HepG2 (cell line): ENCODE results near the gene TMEM14C. TPM values are rescaled to one million over a fixed set of nuclear protein-coding genes. Genes with fewer than 3 reads are reported as not detected.

ENCODE experiments used
- CAMTA2 ChIP-seq: sonication (generic); formaldehyde crosslinking; IDR thresholded peaks from 2 replicates; pipeline ENCODE4 v1.4.0; 2020; ENCODE audit warnings: mild to moderate bottlenecking, missing genetic modification reagents, borderline replicate concordance
- ETV5 ChIP-seq: IDR thresholded peaks from 2 replicates; pipeline ENCODE4 v1.6.1; 2018; ENCODE audit warnings: missing biosample characterization, missing genetic modification reagents, inconsistent platforms, borderline replicate concordance
- FOXC1 ChIP-seq: sonication (generic); formaldehyde crosslinking; IDR thresholded peaks from 2 replicates; pipeline ENCODE4 v1.8.0; 2022; ENCODE audit warnings: mild to moderate bottlenecking, missing genetic modification reagents, borderline replicate concordance
- FOXM1 ChIP-seq: sonication (generic); formaldehyde crosslinking; IDR thresholded peaks from 2 replicates; pipeline ENCODE4 v1.5.0; 2020; ENCODE audit warnings: missing genetic modification reagents
- GPN1 ChIP-seq: sonication (generic); formaldehyde crosslinking; IDR thresholded peaks from 2 replicates; pipeline ENCODE4 v1.5.1; 2020; ENCODE audit warnings: missing genetic modification reagents, borderline replicate concordance
- KAT7 ChIP-seq: IDR thresholded peaks from 2 replicates; pipeline ENCODE4 v1.6.1; 2018; ENCODE audit warnings: borderline replicate concordance, missing compliant biosample characterization
- LCORL ChIP-seq, 2 experiments: fragments of 450-650 bp in 1 of 2; sonication (generic) in 1 of 2; formaldehyde crosslinking in 1 of 2; IDR thresholded peaks; 2 replicates each; pipeline versions ENCODE4 v1.5.0 to v1.6.1; 2017 to 2020; ENCODE audit warnings: antibody characterized with exemption in 1 of 2, missing genetic modification reagents in 1 of 2
- MAF1 ChIP-seq: sonication (generic); formaldehyde crosslinking; IDR thresholded peaks from 2 replicates; pipeline ENCODE4 v1.5.0; 2020; ENCODE audit warnings: missing genetic modification reagents, borderline replicate concordance
- MED8 ChIP-seq: sonication (generic); formaldehyde crosslinking; IDR thresholded peaks from 2 replicates; pipeline ENCODE4 v1.8.1; 2023; ENCODE audit warnings: mild to moderate bottlenecking, missing genetic modification reagents; ENCODE audit not compliant: insufficient replicate concordance
- MEIS1 ChIP-seq: sonication (generic); formaldehyde crosslinking; IDR thresholded peaks from 2 replicates; pipeline ENCODE4 v1.9.0; 2021; ENCODE audit warnings: mild to moderate bottlenecking, missing genetic modification reagents, moderate library complexity, borderline replicate concordance
- SALL2 ChIP-seq: sonication (generic); formaldehyde crosslinking; IDR thresholded peaks from 2 replicates; pipeline ENCODE4 v1.8.1; 2023; ENCODE audit warnings: mild to moderate bottlenecking, missing genetic modification reagents, inconsistent platforms
- ZKSCAN8 ChIP-seq: IDR thresholded peaks from 2 replicates; pipeline ENCODE4 v1.6.1; 2016; ENCODE audit warnings: borderline replicate concordance, missing genetic modification reagents, missing compliant biosample characterization
- ZNF121 ChIP-seq: sonication (generic); formaldehyde crosslinking; IDR thresholded peaks from 2 replicates; pipeline ENCODE4 v1.5.0; 2020; ENCODE audit warnings: mild to moderate bottlenecking, missing genetic modification reagents
- ZNF230 ChIP-seq: sonication (generic); formaldehyde crosslinking; IDR thresholded peaks from 2 replicates; pipeline ENCODE4 v1.4.0; 2020; ENCODE audit warnings: mild to moderate bottlenecking, missing genetic modification reagents
- ZNF30 ChIP-seq: sonication (generic); formaldehyde crosslinking; IDR thresholded peaks from 2 replicates; pipeline ENCODE4 v1.5.0; 2020; ENCODE audit warnings: mild to moderate bottlenecking, missing genetic modification reagents
- ZNF329 ChIP-seq: sonication (generic); formaldehyde crosslinking; IDR thresholded peaks from 2 replicates; pipeline ENCODE4 v1.9.0; 2021; ENCODE audit warnings: low read depth, mild to moderate bottlenecking, missing genetic modification reagents
- ZNF556 ChIP-seq: sonication (generic); formaldehyde crosslinking; IDR thresholded peaks from 2 replicates; pipeline ENCODE4 v1.4.0; 2020; ENCODE audit warnings: mild to moderate bottlenecking, missing genetic modification reagents, borderline replicate concordance
- ZNF615 ChIP-seq: sonication (generic); formaldehyde crosslinking; IDR thresholded peaks from 2 replicates; pipeline ENCODE4 v1.5.0; 2020; ENCODE audit warnings: mild to moderate bottlenecking, missing genetic modification reagents, borderline replicate concordance
- polyA plus RNA-seq, 8 experiments: library from polyadenylated mRNA; depleted of rRNA in 3 of 8; stranded (reverse) in 7 of 8; unstranded in 1 of 8; fragments of >200 nt; fragmentation: Illumina TruSeq in 4 of 8; extraction: Trizol in 4 of 8; gene quantifications; 2 replicates each; pipeline versions ENCODE4 v1.2.1 to v1.2.3, GENCODE V29; 2011 to 2016; ENCODE audit warnings: low read depth in 4 of 8, missing spikeins in 1 of 8, mixed read lengths in 1 of 8; ENCODE audit not compliant: insufficient read depth in 1 of 8
- total RNA-seq, 5 experiments: library from RNA; depleted of rRNA; stranded (reverse); fragments of >200 nt; fragmentation: Illumina TruSeq; extraction: Trizol; gene quantifications; 2 replicates each; pipeline ENCODE4 v1.2.3, GENCODE V29; 2016; ENCODE audit warnings: low read depth in 1 of 5
- TF ChIP-seq, protein P1 (sequence below): sonication (generic); formaldehyde crosslinking; IDR thresholded peaks from 2 replicates; pipeline ENCODE4 v1.4.0; 2020; ENCODE audit warnings: missing genetic modification reagents
- TF ChIP-seq, protein P2 (sequence below): sonication (generic); formaldehyde crosslinking; IDR thresholded peaks from 2 replicates; pipeline ENCODE4 v1.9.0; 2021; ENCODE audit warnings: missing genetic modification reagents, borderline replicate concordance
- TF ChIP-seq, protein P3 (sequence below): sonication (generic); formaldehyde crosslinking; IDR thresholded peaks from 2 replicates; pipeline ENCODE4 v1.5.0; 2020; ENCODE audit warnings: missing genetic modification reagents
- TF ChIP-seq, protein P4 (sequence below): sonication (generic); formaldehyde crosslinking; IDR thresholded peaks from 2 replicates; pipeline ENCODE4 v1.5.1; 2020; ENCODE audit warnings: mild to moderate bottlenecking, missing genetic modification reagents, borderline replicate concordance
- TF ChIP-seq, protein P5 (sequence below): sonication (generic); formaldehyde crosslinking; IDR thresholded peaks from 2 replicates; pipeline ENCODE4 v1.4.0; 2020; ENCODE audit warnings: low read depth, mild to moderate bottlenecking, missing genetic modification reagents

TMEM14C gene
- total and polyA plus RNA-seq, 2 of the 13 experiments (the other 11 are each of a cell fraction or from before 2014, with no cell fraction given): 184 TPM

DNA sequence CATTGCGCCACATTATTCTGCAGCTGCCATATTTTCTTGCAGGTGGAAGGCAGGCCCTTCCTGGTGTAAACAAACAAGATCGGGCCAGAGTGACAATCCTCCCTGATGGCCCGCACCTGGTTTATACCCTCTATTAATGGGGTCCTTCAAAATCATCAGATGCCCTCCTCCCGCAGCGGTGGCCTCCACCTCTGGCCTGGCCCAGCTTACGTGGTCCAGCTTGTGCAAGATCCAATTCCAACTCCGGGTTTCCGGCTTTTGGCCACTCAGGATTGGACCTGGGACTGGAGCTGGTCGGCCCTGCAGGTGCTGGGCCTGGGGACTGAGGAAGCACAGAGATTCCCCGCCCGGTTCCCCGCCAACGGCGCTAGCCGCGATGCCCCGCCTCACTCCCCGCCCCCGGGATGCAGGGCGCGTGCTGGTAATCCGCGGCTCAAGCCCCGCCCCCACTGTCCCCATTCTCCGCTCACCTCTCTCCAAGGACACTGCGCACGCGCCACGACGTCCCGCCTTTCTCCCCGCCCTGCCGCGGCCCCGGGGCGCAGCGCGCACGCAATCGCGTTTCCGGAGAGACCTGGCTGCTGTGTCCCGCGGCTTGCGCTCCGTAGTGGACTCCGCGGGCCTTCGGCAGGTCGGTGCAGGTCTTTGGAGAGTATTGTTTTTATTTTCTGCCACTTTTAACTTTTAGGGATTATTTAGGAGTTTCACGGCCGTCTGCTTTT lies 24.5 kb downstream of the TMEM14C start, which contains the start of gene TMEM14B (continued):
- TF ChIP-seq MEIS1 (CRISPR knock-in tag): peak; percentile 63; the same call in 1 of the 2 replicates
- TF ChIP-seq GPN1: no peak
- peak; percentile 100 for TF ChIP-seq ZNF121 (CRISPR knock-in tag)
- peak; percentile 98 for TF ChIP-seq KAT7 (CRISPR knock-in tag)
- peak; percentile 10; the same call in 1 of the 2 replicates for TF ChIP-seq MAF1 (CRISPR knock-in tag)
- peak; percentile 92 for TF ChIP-seq CAMTA2 (CRISPR knock-in tag)
- TF ChIP-seq ZNF556 (CRISPR knock-in tag): peak; percentile 83; the same call in 1 of the 2 replicates
- TF ChIP-seq, protein P1, sequence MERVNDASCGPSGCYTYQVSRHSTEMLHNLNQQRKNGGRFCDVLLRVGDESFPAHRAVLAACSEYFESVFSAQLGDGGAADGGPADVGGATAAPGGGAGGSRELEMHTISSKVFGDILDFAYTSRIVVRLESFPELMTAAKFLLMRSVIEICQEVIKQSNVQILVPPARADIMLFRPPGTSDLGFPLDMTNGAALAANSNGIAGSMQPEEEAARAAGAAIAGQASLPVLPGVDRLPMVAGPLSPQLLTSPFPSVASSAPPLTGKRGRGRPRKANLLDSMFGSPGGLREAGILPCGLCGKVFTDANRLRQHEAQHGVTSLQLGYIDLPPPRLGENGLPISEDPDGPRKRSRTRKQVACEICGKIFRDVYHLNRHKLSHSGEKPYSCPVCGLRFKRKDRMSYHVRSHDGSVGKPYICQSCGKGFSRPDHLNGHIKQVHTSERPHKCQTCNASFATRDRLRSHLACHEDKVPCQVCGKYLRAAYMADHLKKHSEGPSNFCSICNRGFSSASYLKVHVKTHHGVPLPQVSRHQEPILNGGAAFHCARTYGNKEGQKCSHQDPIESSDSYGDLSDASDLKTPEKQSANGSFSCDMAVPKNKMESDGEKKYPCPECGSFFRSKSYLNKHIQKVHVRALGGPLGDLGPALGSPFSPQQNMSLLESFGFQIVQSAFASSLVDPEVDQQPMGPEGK (CRISPR knock-in tag): peak; percentile 86
- TF ChIP-seq, protein P2, sequence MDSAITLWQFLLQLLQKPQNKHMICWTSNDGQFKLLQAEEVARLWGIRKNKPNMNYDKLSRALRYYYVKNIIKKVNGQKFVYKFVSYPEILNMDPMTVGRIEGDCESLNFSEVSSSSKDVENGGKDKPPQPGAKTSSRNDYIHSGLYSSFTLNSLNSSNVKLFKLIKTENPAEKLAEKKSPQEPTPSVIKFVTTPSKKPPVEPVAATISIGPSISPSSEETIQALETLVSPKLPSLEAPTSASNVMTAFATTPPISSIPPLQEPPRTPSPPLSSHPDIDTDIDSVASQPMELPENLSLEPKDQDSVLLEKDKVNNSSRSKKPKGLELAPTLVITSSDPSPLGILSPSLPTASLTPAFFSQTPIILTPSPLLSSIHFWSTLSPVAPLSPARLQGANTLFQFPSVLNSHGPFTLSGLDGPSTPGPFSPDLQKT: no peak
- peak; percentile 99 for TF ChIP-seq ETV5 (CRISPR knock-in tag)
- TF ChIP-seq FOXC1: peak; percentile 74
- TF ChIP-seq, protein P3, sequence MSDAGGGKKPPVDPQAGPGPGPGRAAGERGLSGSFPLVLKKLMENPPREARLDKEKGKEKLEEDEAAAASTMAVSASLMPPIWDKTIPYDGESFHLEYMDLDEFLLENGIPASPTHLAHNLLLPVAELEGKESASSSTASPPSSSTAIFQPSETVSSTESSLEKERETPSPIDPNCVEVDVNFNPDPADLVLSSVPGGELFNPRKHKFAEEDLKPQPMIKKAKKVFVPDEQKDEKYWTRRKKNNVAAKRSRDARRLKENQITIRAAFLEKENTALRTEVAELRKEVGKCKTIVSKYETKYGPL (CRISPR knock-in tag): peak; percentile 63; the same call in 1 of the 2 replicates
- TF ChIP-seq ZKSCAN8: peak; percentile 75; the same call in 1 of the 2 replicates
- TF ChIP-seq ZNF329 (CRISPR knock-in tag): peak; percentile 81
- peak; percentile 34; the same call in 1 of the 2 replicates for TF ChIP-seq SALL2 (CRISPR knock-in tag)
- TF ChIP-seq MED8 (CRISPR knock-in tag): peak; percentile 97
- TF ChIP-seq FOXM1 (CRISPR knock-in tag): peak; percentile 9; the same call in 1 of the 2 replicates
- TF ChIP-seq ZNF615 (CRISPR knock-in tag): 0 out of 2 replicates have a peak, but pooled peaks have one; percentile 74
- no peak for TF ChIP-seq ZNF30 (CRISPR knock-in tag)
- TF ChIP-seq, protein P4, sequence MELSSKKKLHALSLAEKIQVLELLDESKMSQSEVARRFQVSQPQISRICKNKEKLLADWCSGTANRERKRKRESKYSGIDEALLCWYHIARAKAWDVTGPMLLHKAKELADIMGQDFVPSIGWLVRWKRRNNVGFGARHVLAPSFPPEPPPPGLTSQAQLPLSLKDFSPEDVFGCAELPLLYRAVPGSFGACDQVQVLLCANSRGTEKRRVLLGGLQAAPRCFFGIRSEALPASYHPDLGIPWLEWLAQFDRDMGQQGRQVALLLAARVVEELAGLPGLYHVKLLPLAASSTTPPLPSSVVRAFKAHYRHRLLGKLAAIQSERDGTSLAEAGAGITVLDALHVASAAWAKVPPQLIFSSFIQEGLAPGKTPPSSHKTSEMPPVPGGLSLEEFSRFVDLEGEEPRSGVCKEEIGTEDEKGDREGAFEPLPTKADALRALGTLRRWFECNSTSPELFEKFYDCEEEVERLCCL: peak; percentile 87
- TF ChIP-seq, protein P5, sequence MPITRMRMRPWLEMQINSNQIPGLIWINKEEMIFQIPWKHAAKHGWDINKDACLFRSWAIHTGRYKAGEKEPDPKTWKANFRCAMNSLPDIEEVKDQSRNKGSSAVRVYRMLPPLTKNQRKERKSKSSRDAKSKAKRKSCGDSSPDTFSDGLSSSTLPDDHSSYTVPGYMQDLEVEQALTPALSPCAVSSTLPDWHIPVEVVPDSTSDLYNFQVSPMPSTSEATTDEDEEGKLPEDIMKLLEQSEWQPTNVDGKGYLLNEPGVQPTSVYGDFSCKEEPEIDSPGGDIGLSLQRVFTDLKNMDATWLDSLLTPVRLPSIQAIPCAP (CRISPR knock-in tag): no peak
- no peak for TF ChIP-seq LCORL (IDR thresholded peaks at IDR 0.05)
- TF ChIP-seq LCORL (CRISPR knock-in tag; IDR thresholded peaks at IDR 0.05): peak; percentile 54
- peak; percentile 87 for TF ChIP-seq ZNF230
